ENCODE measurements around the gene CDH1.

The CDH1 gene

GRCh38 chr16:68717684-68718083 is 19.4 kb upstream of the CDH1 start:
- no peak for TF ChIP-seq ZFX (IDR thresholded peaks at IDR 0.05)
- no peak for TF ChIP-seq CTCF (conservative IDR thresholded peaks at IDR 0.05)
- no peak overlapping the region for H3K27ac ChIP-seq

- TF ChIP-seq CTCF (conservative IDR thresholded peaks at IDR 0.05) (no peak), ZFX (IDR thresholded peaks at IDR 0.05) (no peak)
- H3K27ac ChIP-seq, result no peak overlapping the region
These were observed 18.5 kb upstream of the CDH1 start for GRCh38 chr16:68718590-68718989.

- H3K27ac ChIP-seq, result no peak overlapping the region
These were observed 17.1 kb upstream of the CDH1 start for GRCh38 chr16:68719993-68720489.

GRCh38 chr16:68722119-68723024 is 14.7 kb upstream of the CDH1 start:
- H3K27ac ChIP-seq, result peak overlapping the region; percentile 40
- TF ChIP-seq CTCF (conservative IDR thresholded peaks at IDR 0.05) (no peak), ZFX (IDR thresholded peaks at IDR 0.05) (no peak)

More at GRCh38 chr16:68719993-68720489, 17.1 kb upstream of the CDH1 start:
- no peak for TF ChIP-seq ZFX (IDR thresholded peaks at IDR 0.05)
- no peak for TF ChIP-seq CTCF (conservative IDR thresholded peaks at IDR 0.05)

GRCh38 chr16:68724797-68725196 is 12.3 kb upstream of the CDH1 start:
- TF ChIP-seq CTCF (conservative IDR thresholded peaks at IDR 0.05) (no peak), ZFX (IDR thresholded peaks at IDR 0.05) (no peak)
- H3K27ac ChIP-seq, result no peak overlapping the region

- TF ChIP-seq ZFX (IDR thresholded peaks at IDR 0.05) (no peak), CTCF (conservative IDR thresholded peaks at IDR 0.05) (no peak)
These were observed 8.6 kb upstream of the CDH1 start for GRCh38 chr16:68728523-68728922.

GRCh38 chr16:68731637-68732036 is 5.5 kb upstream of the CDH1 start:
- H3K27ac ChIP-seq, result peak overlapping the region; percentile 70
- no peak for TF ChIP-seq CTCF (conservative IDR thresholded peaks at IDR 0.05)
- no peak for TF ChIP-seq ZFX (IDR thresholded peaks at IDR 0.05)

More at GRCh38 chr16:68728523-68728922, 8.6 kb upstream of the CDH1 start:
- no peak overlapping the region for H3K27ac ChIP-seq

Measured in C4-2B (cell line).